Measurements from ENCODE around the gene NAV3. TPM values are rescaled to one million over a fixed set of nuclear protein-coding genes. Genes with fewer than 3 reads are reported as not detected.

Gene NAV3
- total and polyA plus RNA-seq, 2 donors (not counting 1 experiment from before 2014, with no cell fraction given), result not detected

- H3K4me1 Mint-ChIP-seq, result no peaks in the 10 kb centered on the region
Measured at GRCh38 chr12:78088391-78088832, 257.7 kb downstream of the NAV3 start.

DNA sequence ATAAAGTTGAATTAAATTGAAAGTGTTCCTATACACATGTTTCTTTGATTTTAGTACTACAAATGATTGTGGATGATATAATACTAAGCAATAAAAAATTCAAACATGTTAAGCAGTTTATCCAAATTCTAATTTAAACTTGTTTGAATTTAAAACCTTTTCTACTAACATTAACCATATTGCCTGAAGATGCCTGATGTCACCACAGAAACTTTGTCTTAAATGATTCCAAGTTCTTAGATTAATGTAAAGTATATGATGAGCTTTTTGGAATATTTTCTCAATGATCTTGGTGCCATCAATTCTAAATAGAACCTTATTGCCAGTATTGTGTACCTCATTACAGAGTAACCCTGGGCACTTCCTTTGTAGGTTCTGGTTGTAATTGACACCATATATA is 259.6 kb downstream of the NAV3 start:
- Histone ChIP-seq H4K20me1 (ENCODE audit: control insufficient read depth, insufficient read depth, low read length, poor library complexity, severe bottlenecking) (no peaks in the 10 kb centered on the region), H2AFZ (ENCODE audit: insufficient read depth, low read depth, low read length, poor library complexity, severe bottlenecking) (no peak overlapping the region), H3K9ac (ENCODE audit: low read length) (no peak overlapping the region), H3K9me3 (ENCODE audit: control extremely low read depth in 1 of 3, control insufficient read depth in 2 of 3, insufficient read depth in 1 of 3, low read length in 2 of 3) (no peaks in the 10 kb centered on the region), H3K4me1 (ENCODE audit: control insufficient read depth in 2 of 2, insufficient read depth in 2 of 2, low read length in 2 of 2) (no peaks in the 10 kb centered on the region), H3K79me2 (ENCODE audit: control insufficient read depth, insufficient read depth, low read length) (no peaks in the 10 kb centered on the region), H3K27me3 (replicated peaks in 1 of 4; ENCODE audit: control extremely low read depth in 1 of 4, control insufficient read depth in 3 of 4, insufficient read depth in 4 of 4, low read length in 3 of 4) (no peaks in the 10 kb centered on the region), H3K27ac (ENCODE audit: low read length in 2 of 2) (no peak overlapping the region), H3K4me3 (ENCODE audit: control extremely low read depth in 1 of 5, extremely low read depth in 1 of 5, insufficient read depth in 1 of 5, low read depth in 2 of 5, low read length in 4 of 5) (no peak overlapping the region), H3K36me3 (replicated peaks in 1 of 2; ENCODE audit: control extremely low read depth in 1 of 2, control insufficient read depth in 1 of 2, extremely low read depth in 1 of 2, insufficient read depth in 2 of 2, low read length in 1 of 2) (no peaks in the 10 kb centered on the region), H3K4me2 (replicated peaks; ENCODE audit: low read depth, low read length, poor library complexity, severe bottlenecking) (no peak overlapping the region)
- Mint-ChIP-seq H3K4me1 (no peaks in the 10 kb centered on the region), H3K4me3 (no peak overlapping the region), H3K27ac (no peak overlapping the region), H3K27me3 (peaks cover 2% of the 10 kb centered on the region), H3K9me3 (ENCODE audit: insufficient read depth) (no peaks in the 10 kb centered on the region)
- POLR2A ChIA-PET, result no interaction called here
- intact Hi-C loops (cut with micrococcal nuclease), result no loop called here
- no peak for ATAC-seq (ENCODE audit: low read depth)
- CTCF ChIA-PET, result no interaction called here
- no peak for DNase-seq
- no peak for TF ChIP-seq EZH2 (IDR thresholded peaks at IDR 0.05; ENCODE audit: borderline replicate concordance, insufficient read depth, low read depth, low read length, poor library complexity, severe bottlenecking)
- TF ChIP-seq, protein P1, sequence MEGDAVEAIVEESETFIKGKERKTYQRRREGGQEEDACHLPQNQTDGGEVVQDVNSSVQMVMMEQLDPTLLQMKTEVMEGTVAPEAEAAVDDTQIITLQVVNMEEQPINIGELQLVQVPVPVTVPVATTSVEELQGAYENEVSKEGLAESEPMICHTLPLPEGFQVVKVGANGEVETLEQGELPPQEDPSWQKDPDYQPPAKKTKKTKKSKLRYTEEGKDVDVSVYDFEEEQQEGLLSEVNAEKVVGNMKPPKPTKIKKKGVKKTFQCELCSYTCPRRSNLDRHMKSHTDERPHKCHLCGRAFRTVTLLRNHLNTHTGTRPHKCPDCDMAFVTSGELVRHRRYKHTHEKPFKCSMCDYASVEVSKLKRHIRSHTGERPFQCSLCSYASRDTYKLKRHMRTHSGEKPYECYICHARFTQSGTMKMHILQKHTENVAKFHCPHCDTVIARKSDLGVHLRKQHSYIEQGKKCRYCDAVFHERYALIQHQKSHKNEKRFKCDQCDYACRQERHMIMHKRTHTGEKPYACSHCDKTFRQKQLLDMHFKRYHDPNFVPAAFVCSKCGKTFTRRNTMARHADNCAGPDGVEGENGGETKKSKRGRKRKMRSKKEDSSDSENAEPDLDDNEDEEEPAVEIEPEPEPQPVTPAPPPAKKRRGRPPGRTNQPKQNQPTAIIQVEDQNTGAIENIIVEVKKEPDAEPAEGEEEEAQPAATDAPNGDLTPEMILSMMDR (IDR thresholded peaks at IDR 0.05), result no peak

More at GRCh38 chr12:78088391-78088832, 257.7 kb downstream of the NAV3 start:
- H3K4me2 ChIP-seq (replicated peaks; ENCODE audit: low read depth, low read length, poor library complexity, severe bottlenecking), result no peak overlapping the region
- H3K36me3 ChIP-seq (replicated peaks in 1 of 2; ENCODE audit: control extremely low read depth in 1 of 2, control insufficient read depth in 1 of 2, extremely low read depth in 1 of 2, insufficient read depth in 2 of 2, low read length in 1 of 2), result no peaks in the 10 kb centered on the region
- H3K9ac ChIP-seq (ENCODE audit: low read length), result no peak overlapping the region
- POLR2A ChIA-PET, result no interaction called here
- CTCF ChIA-PET, result no interaction called here
- no peak overlapping the region for H2AFZ ChIP-seq (ENCODE audit: insufficient read depth, low read depth, low read length, poor library complexity, severe bottlenecking)
- H3K9me3 Mint-ChIP-seq (ENCODE audit: insufficient read depth), result no peaks in the 10 kb centered on the region
- ATAC-seq (ENCODE audit: low read depth) (no peak), DNase-seq (no peak)
- no peak overlapping the region for H3K4me3 ChIP-seq (ENCODE audit: control extremely low read depth in 1 of 5, extremely low read depth in 1 of 5, insufficient read depth in 1 of 5, low read depth in 2 of 5, low read length in 4 of 5)
- 80% methylated on average over 1 of the region's 3 CpGs for WGBS (ENCODE audit: insufficient coverage)
- TF ChIP-seq, protein P1 (IDR thresholded peaks at IDR 0.05), result no peak
- TF ChIP-seq EZH2 (IDR thresholded peaks at IDR 0.05; ENCODE audit: borderline replicate concordance, insufficient read depth, low read depth, low read length, poor library complexity, severe bottlenecking), result no peak
- no peak overlapping the region for H3K4me3 Mint-ChIP-seq
- intact Hi-C loops (cut with micrococcal nuclease), result no loop called here
- H3K4me1 ChIP-seq (ENCODE audit: control insufficient read depth in 2 of 2, insufficient read depth in 2 of 2, low read length in 2 of 2), result no peaks in the 10 kb centered on the region
- H3K27ac Mint-ChIP-seq, result no peak overlapping the region
- H3K27me3 Mint-ChIP-seq, result peaks cover 2% of the 10 kb centered on the region
- no peaks in the 10 kb centered on the region for H3K9me3 ChIP-seq (ENCODE audit: control extremely low read depth in 1 of 3, control insufficient read depth in 2 of 3, insufficient read depth in 1 of 3, low read length in 2 of 3)
- H3K27me3 ChIP-seq (replicated peaks in 1 of 4; ENCODE audit: control extremely low read depth in 1 of 4, control insufficient read depth in 3 of 4, insufficient read depth in 4 of 4, low read length in 3 of 4), result no peaks in the 10 kb centered on the region
- H4K20me1 ChIP-seq (ENCODE audit: control insufficient read depth, insufficient read depth, low read length, poor library complexity, severe bottlenecking), result no peaks in the 10 kb centered on the region
- no peak overlapping the region for H3K27ac ChIP-seq (ENCODE audit: low read length in 2 of 2)
- H3K79me2 ChIP-seq (ENCODE audit: control insufficient read depth, insufficient read depth, low read length), result no peaks in the 10 kb centered on the region
